PFSK-1 (cell line): ENCODE results near the gene KRT20.

ENCODE experiments used
- POLR2AphosphoS5 ChIP-seq: IDR thresholded peaks from 2 replicates; pipeline ENCODE4 v1.6.1; 2012; ENCODE audit warnings: low read depth, mild to moderate bottlenecking, control low read depth, low read length, moderate library complexity
- SIN3A ChIP-seq: IDR thresholded peaks from 2 replicates; pipeline ENCODE4 v1.6.1; 2012; ENCODE audit warnings: mild to moderate bottlenecking, low read length, moderate library complexity, borderline replicate concordance; ENCODE audit not compliant: insufficient read depth

GRCh38 chr17:40902498-40902897 lies 17.5 kb upstream of the KRT20 start:
- TF ChIP-seq POLR2AphosphoS5 (no peak), SIN3A (no peak)
